GM19351 (cell line): ENCODE data around the gene ARMC7.

Source experiments
- ATAC-seq: cut with Tn5 transposase; IDR thresholded peaks from one replicate; pipeline ENCODE4 v1.9.1; 2021; ENCODE audit warnings: mild to moderate bottlenecking, moderate library complexity; ENCODE audit not compliant: unreplicated experiment

ARMC7 gene

GRCh38 chr17:75077496-75078283 is 32.1 kb upstream of the ARMC7 start:
- no peak for ATAC-seq

GRCh38 chr17:75078284-75079022 is 31.3 kb upstream of the ARMC7 start:
- no peak for ATAC-seq

GRCh38 chr17:75079023-75079373 is 30.8 kb upstream of the ARMC7 start:
- no peak for ATAC-seq

- no peak for ATAC-seq
These were observed 27.9 kb upstream of the ARMC7 start for GRCh38 chr17:75081611-75082540.

GRCh38 chr17:75082683-75083082 is 27.1 kb upstream of the ARMC7 start:
- no peak for ATAC-seq

GRCh38 chr17:75084039-75084660 is 25.6 kb upstream of the ARMC7 start:
- ATAC-seq, result no peak

- no peak for ATAC-seq
These were observed 23.1 kb upstream of the ARMC7 start for GRCh38 chr17:75086496-75087181.

- ATAC-seq, result no peak
These were observed 22.6 kb upstream of the ARMC7 start for GRCh38 chr17:75087182-75087557.

GRCh38 chr17:75087558-75088453 is 22.0 kb upstream of the ARMC7 start, which contains the start of gene SLC16A5:
Gene SLC16A5 (plus strand): TSS chr17:75087954. CDS start chr17:75093637, 5,683 bp downstream.
- ATAC-seq, result no peak

GRCh38 chr17:75088465-75089417 is 21.0 kb upstream of the ARMC7 start:
- no peak for ATAC-seq

GRCh38 chr17:75090871-75091854 is 18.6 kb upstream of the ARMC7 start:
- ATAC-seq, result no peak

GRCh38 chr17:75091855-75092327 is 17.9 kb upstream of the ARMC7 start:
- ATAC-seq, result no peak

- no peak for ATAC-seq
These were observed 16.1 kb upstream of the ARMC7 start for GRCh38 chr17:75093548-75094158.

- no peak for ATAC-seq
These were observed 14.8 kb upstream of the ARMC7 start for GRCh38 chr17:75094871-75095399.

GRCh38 chr17:75096082-75096625 is 13.6 kb upstream of the ARMC7 start:
- no peak for ATAC-seq

- ATAC-seq, result no peak
These were observed 11.9 kb upstream of the ARMC7 start for GRCh38 chr17:75097865-75098264.
